WTC11 (cell line): Measurements from ENCODE around the gene LAMP2. TPM values are rescaled to one million over a fixed set of nuclear protein-coding genes. Genes with fewer than 3 reads are reported as not detected.

ENCODE experiments used
- ATAC-seq: fragments of 200-7000 bp; cut with Tn5 transposase; 2 replicates; pipeline ENCODE4 v1.10.0; 2021; ENCODE audit warnings: mild to moderate bottlenecking, moderate library complexity
- CTCF ChIA-PET: fragments of 300-600 bp; sonication (Branson Sonifier 250); formaldehyde crosslinking; loops from one replicate; lab custom pipeline; 2021; ENCODE audit warnings: antibody characterized with exemption; lab: Charles Lee
- POLR2A ChIA-PET: fragments of 350-600 bp; sonication (Branson Sonifier 250); formaldehyde crosslinking; loops from one replicate; lab custom pipeline; 2021; ENCODE audit warnings: antibody characterized with exemption; lab: Charles Lee
- DNase-seq: peaks from one replicate; pipeline ENCODE4 v3.0.0; 2021; ENCODE audit warnings: low spot score
- H3K27ac Mint-ChIP-seq: 2 replicates; pipeline ENCODE4 v1.8.0; 2021; ENCODE audit warnings: mixed read lengths
- H3K27me3 Mint-ChIP-seq: 2 replicates; pipeline ENCODE4 v1.8.0; 2021; ENCODE audit warnings: low read depth, mild to moderate bottlenecking, moderate library complexity, mixed read lengths
- H3K36me3 Mint-ChIP-seq: 2 replicates; pipeline ENCODE4 v1.8.0; 2021; ENCODE audit warnings: mixed read lengths
- H3K4me1 Mint-ChIP-seq: 2 replicates; pipeline ENCODE4 v1.8.0; 2022; ENCODE audit warnings: mixed read lengths
- H3K4me3 Mint-ChIP-seq: 2 replicates; pipeline ENCODE4 v1.8.0; 2021; ENCODE audit warnings: mild to moderate bottlenecking, moderate library complexity, mixed read lengths
- H3K9me3 Mint-ChIP-seq: 2 replicates; pipeline ENCODE4 v1.8.0; 2021; ENCODE audit warnings: mixed read lengths
- ATF1 ChIP-seq: sonication (generic); formaldehyde crosslinking; IDR thresholded peaks from 2 replicates; pipeline ENCODE4 v1.8.1; 2023; ENCODE audit warnings: mild to moderate bottlenecking, moderate library complexity, missing genetic modification reagents
- CBFB ChIP-seq: sonication (generic); formaldehyde crosslinking; IDR thresholded peaks from 2 replicates; pipeline ENCODE4 v1.8.1; 2022; ENCODE audit warnings: mild to moderate bottlenecking, low read depth, missing genetic modification reagents
- E2F4 ChIP-seq: sonication (generic); formaldehyde crosslinking; IDR thresholded peaks from 2 replicates; pipeline ENCODE4 v1.8.1; 2022; ENCODE audit warnings: low read depth, mild to moderate bottlenecking, moderate library complexity, missing genetic modification reagents, borderline replicate concordance
- EMX1 ChIP-seq: fragments of 250-450 bp; sonication (Bioruptor Pico); IDR thresholded peaks from 2 replicates; pipeline ENCODE4 v1.8.0; 2021; ENCODE audit warnings: mild to moderate bottlenecking
- FOXJ3 ChIP-seq: sonication (generic); formaldehyde crosslinking; IDR thresholded peaks from 2 replicates; pipeline ENCODE4 v1.9.0; 2021; ENCODE audit warnings: missing genetic modification reagents, mild to moderate bottlenecking, borderline replicate concordance
- FOXK1 ChIP-seq: sonication (generic); formaldehyde crosslinking; IDR thresholded peaks from 2 replicates; pipeline ENCODE4 v1.8.0; 2022; ENCODE audit warnings: mild to moderate bottlenecking, moderate library complexity, missing genetic modification reagents
- HMGA2 ChIP-seq: fragments of 250-450 bp; sonication (Bioruptor Pico); IDR thresholded peaks from 2 replicates; pipeline ENCODE4 v1.4.0; 2021; ENCODE audit warnings: mild to moderate bottlenecking, moderate library complexity
- JUN ChIP-seq: sonication (generic); formaldehyde crosslinking; IDR thresholded peaks from 2 replicates; pipeline ENCODE4 v1.8.0; 2023; ENCODE audit warnings: mild to moderate bottlenecking, missing genetic modification reagents
- NR2C2 ChIP-seq: sonication (generic); formaldehyde crosslinking; IDR thresholded peaks from 2 replicates; pipeline ENCODE4 v1.8.0; 2022; ENCODE audit warnings: mild to moderate bottlenecking, missing genetic modification reagents
- OVOL2 ChIP-seq: fragments of 250-450 bp; sonication (Bioruptor Pico); IDR thresholded peaks from 2 replicates; pipeline ENCODE4 v1.9.0; 2021; ENCODE audit warnings: mild to moderate bottlenecking, borderline replicate concordance
- PRRX2 ChIP-seq: fragments of 250-450 bp; sonication (Bioruptor Pico); IDR thresholded peaks from 2 replicates; pipeline ENCODE4 v1.8.0; 2021; ENCODE audit warnings: mild to moderate bottlenecking
- ZNF263 ChIP-seq: sonication (generic); formaldehyde crosslinking; IDR thresholded peaks from 2 replicates; pipeline ENCODE4 v1.8.1; 2022; ENCODE audit warnings: low read depth, mild to moderate bottlenecking, moderate library complexity, missing genetic modification reagents
- ZNF416 ChIP-seq: fragments of 250-450 bp; sonication (Bioruptor Pico); IDR thresholded peaks from 2 replicates; pipeline ENCODE4 v1.9.0; 2021; ENCODE audit warnings: mild to moderate bottlenecking, inconsistent platforms
- total RNA-seq: library from RNA; stranded (reverse); gene quantifications from 3 replicates; pipeline ENCODE4 v1.2.3, GENCODE V29; 2021
- TF ChIP-seq, protein P1 (sequence below): sonication (generic); formaldehyde crosslinking; IDR thresholded peaks from 2 replicates; pipeline ENCODE4 v1.8.0; 2023; ENCODE audit warnings: missing genetic modification reagents, mild to moderate bottlenecking, borderline replicate concordance
- TF ChIP-seq, protein P2 (sequence below): fragments of 250-450 bp; sonication (Bioruptor Pico); IDR thresholded peaks from 2 replicates; pipeline ENCODE4 v1.9.0; 2021; ENCODE audit warnings: mild to moderate bottlenecking
- TF ChIP-seq, protein P3 (sequence below): sonication (generic); formaldehyde crosslinking; IDR thresholded peaks from 2 replicates; pipeline ENCODE4 v1.8.0; 2023; ENCODE audit warnings: missing genetic modification reagents
- TF ChIP-seq, protein P4 (sequence below): fragments of 200-600 bp; IDR thresholded peaks from 2 replicates; pipeline ENCODE4 v1.8.0; 2022; ENCODE audit warnings: antibody characterized with exemption
- TF ChIP-seq, protein P5 (sequence below): sonication (generic); formaldehyde crosslinking; IDR thresholded peaks from 2 replicates; pipeline ENCODE4 v1.8.1; 2023; ENCODE audit warnings: mild to moderate bottlenecking, moderate library complexity, missing genetic modification reagents
- TF ChIP-seq, protein P6 (sequence below): sonication (generic); formaldehyde crosslinking; IDR thresholded peaks from 2 replicates; pipeline ENCODE4 v1.8.1; 2023; ENCODE audit warnings: mild to moderate bottlenecking, missing genetic modification reagents, moderate library complexity

Gene LAMP2
- total RNA-seq, 1 experiment from 2014 or later = 28.8 TPM

DNA sequence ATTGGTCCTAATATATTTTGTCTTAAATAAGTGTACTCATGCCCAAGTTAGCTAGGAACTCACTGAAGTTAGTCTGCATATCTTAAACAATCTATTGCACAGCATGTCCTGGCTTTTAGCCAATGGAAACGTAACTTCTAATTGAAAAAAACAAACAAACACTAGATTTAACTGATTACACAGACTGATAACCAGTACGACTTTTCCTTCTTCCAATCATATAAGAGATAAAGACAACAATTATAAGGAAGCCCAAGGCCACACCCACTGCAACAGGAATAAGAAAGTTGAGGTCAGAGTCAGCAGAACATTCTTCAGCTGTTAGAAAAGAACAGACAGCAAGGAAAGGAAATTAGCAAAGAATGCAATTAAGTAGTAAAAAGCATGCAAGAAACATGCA, 40.8 kb downstream of the LAMP2 start:
- no peak overlapping the region for H3K4me3 Mint-ChIP-seq
- H3K27ac Mint-ChIP-seq = no peak overlapping the region
- H3K4me1 Mint-ChIP-seq = peaks cover 8% of the 10 kb centered on the region
- H3K9me3 Mint-ChIP-seq = no peaks in the 10 kb centered on the region
- no peak for DNase-seq
- TF ChIP-seq JUN (no peak), OVOL2 (CRISPR knock-in tag) (no peak), ZNF416 (CRISPR knock-in tag) (no peak), ZNF263 (no peak), ATF1 (no peak), FOXJ3 (CRISPR knock-in tag) (no peak), FOXK1 (CRISPR knock-in tag) (no peak), EMX1 (CRISPR knock-in tag) (no peak), E2F4 (CRISPR knock-in tag) (no peak), HMGA2 (no peak)
- TF ChIP-seq, protein P1, sequence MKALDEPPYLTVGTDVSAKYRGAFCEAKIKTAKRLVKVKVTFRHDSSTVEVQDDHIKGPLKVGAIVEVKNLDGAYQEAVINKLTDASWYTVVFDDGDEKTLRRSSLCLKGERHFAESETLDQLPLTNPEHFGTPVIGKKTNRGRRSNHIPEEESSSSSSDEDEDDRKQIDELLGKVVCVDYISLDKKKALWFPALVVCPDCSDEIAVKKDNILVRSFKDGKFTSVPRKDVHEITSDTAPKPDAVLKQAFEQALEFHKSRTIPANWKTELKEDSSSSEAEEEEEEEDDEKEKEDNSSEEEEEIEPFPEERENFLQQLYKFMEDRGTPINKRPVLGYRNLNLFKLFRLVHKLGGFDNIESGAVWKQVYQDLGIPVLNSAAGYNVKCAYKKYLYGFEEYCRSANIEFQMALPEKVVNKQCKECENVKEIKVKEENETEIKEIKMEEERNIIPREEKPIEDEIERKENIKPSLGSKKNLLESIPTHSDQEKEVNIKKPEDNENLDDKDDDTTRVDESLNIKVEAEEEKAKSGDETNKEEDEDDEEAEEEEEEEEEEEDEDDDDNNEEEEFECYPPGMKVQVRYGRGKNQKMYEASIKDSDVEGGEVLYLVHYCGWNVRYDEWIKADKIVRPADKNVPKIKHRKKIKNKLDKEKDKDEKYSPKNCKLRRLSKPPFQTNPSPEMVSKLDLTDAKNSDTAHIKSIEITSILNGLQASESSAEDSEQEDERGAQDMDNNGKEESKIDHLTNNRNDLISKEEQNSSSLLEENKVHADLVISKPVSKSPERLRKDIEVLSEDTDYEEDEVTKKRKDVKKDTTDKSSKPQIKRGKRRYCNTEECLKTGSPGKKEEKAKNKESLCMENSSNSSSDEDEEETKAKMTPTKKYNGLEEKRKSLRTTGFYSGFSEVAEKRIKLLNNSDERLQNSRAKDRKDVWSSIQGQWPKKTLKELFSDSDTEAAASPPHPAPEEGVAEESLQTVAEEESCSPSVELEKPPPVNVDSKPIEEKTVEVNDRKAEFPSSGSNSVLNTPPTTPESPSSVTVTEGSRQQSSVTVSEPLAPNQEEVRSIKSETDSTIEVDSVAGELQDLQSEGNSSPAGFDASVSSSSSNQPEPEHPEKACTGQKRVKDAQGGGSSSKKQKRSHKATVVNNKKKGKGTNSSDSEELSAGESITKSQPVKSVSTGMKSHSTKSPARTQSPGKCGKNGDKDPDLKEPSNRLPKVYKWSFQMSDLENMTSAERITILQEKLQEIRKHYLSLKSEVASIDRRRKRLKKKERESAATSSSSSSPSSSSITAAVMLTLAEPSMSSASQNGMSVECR (CRISPR knock-in tag) = no peak
- TF ChIP-seq, protein P2, sequence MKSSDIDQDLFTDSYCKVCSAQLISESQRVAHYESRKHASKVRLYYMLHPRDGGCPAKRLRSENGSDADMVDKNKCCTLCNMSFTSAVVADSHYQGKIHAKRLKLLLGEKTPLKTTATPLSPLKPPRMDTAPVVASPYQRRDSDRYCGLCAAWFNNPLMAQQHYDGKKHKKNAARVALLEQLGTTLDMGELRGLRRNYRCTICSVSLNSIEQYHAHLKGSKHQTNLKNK = no peak
- TF ChIP-seq, protein P3, sequence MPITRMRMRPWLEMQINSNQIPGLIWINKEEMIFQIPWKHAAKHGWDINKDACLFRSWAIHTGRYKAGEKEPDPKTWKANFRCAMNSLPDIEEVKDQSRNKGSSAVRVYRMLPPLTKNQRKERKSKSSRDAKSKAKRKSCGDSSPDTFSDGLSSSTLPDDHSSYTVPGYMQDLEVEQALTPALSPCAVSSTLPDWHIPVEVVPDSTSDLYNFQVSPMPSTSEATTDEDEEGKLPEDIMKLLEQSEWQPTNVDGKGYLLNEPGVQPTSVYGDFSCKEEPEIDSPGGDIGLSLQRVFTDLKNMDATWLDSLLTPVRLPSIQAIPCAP (CRISPR knock-in tag) = no peak
- TF ChIP-seq, protein P4, sequence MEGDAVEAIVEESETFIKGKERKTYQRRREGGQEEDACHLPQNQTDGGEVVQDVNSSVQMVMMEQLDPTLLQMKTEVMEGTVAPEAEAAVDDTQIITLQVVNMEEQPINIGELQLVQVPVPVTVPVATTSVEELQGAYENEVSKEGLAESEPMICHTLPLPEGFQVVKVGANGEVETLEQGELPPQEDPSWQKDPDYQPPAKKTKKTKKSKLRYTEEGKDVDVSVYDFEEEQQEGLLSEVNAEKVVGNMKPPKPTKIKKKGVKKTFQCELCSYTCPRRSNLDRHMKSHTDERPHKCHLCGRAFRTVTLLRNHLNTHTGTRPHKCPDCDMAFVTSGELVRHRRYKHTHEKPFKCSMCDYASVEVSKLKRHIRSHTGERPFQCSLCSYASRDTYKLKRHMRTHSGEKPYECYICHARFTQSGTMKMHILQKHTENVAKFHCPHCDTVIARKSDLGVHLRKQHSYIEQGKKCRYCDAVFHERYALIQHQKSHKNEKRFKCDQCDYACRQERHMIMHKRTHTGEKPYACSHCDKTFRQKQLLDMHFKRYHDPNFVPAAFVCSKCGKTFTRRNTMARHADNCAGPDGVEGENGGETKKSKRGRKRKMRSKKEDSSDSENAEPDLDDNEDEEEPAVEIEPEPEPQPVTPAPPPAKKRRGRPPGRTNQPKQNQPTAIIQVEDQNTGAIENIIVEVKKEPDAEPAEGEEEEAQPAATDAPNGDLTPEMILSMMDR = no peak
- ATAC-seq = no peak
- no peaks in the 10 kb centered on the region for H3K36me3 Mint-ChIP-seq
- POLR2A ChIA-PET = no interaction called here
- H3K27me3 Mint-ChIP-seq = no peaks in the 10 kb centered on the region
- CTCF ChIA-PET = no interaction called here

- no peak for ATAC-seq
- ChIA-PET CTCF (no interaction called here), POLR2A (no interaction called here)
- Mint-ChIP-seq H3K9me3 (no peaks in the 10 kb centered on the region), H3K27ac (no peak overlapping the region), H3K36me3 (no peaks in the 10 kb centered on the region), H3K27me3 (no peaks in the 10 kb centered on the region), H3K4me3 (no peak overlapping the region), H3K4me1 (peaks cover 4% of the 10 kb centered on the region)
- no peak for DNase-seq
- TF ChIP-seq, protein P5, sequence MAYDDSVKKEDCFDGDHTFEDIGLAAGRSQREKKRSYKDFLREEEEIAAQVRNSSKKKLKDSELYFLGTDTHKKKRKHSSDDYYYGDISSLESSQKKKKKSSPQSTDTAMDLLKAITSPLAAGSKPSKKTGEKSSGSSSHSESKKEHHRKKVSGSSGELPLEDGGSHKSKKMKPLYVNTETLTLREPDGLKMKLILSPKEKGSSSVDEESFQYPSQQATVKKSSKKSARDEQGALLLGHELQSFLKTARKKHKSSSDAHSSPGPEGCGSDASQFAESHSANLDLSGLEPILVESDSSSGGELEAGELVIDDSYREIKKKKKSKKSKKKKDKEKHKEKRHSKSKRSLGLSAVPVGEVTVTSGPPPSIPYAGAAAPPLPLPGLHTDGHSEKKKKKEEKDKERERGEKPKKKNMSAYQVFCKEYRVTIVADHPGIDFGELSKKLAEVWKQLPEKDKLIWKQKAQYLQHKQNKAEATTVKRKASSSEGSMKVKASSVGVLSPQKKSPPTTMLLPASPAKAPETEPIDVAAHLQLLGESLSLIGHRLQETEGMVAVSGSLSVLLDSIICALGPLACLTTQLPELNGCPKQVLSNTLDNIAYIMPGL (CRISPR knock-in tag) = no peak
- TF ChIP-seq PRRX2 (CRISPR knock-in tag) (no peak), FOXK1 (CRISPR knock-in tag) (no peak), FOXJ3 (CRISPR knock-in tag) (no peak), CBFB (CRISPR knock-in tag) (no peak), E2F4 (CRISPR knock-in tag) (no peak), NR2C2 (CRISPR knock-in tag) (no peak)
- TF ChIP-seq, protein P6, sequence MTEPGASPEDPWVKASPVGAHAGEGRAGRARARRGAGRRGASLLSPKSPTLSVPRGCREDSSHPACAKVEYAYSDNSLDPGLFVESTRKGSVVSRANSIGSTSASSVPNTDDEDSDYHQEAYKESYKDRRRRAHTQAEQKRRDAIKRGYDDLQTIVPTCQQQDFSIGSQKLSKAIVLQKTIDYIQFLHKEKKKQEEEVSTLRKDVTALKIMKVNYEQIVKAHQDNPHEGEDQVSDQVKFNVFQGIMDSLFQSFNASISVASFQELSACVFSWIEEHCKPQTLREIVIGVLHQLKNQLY (CRISPR knock-in tag) = no peak
- TF ChIP-seq, protein P1 (CRISPR knock-in tag) = no peak
Observed at GRCh38 chrX:120426599-120426998, 42.5 kb downstream of the LAMP2 start.
